SK-N-SH (cell line): ENCODE results near the gene LZTFL1. TPM values are rescaled to one million over a fixed set of nuclear protein-coding genes. Genes with fewer than 3 reads are reported as not detected.
A peak's percentile ranks its signal among the peaks of the same experiment; 100 is the strongest.

Source experiments
- CTCF ChIA-PET: fragments of 300-600, 350-600 bp; formaldehyde crosslinking; extraction: SDS; loops from one replicate; lab custom pipeline; 2021; lab: Yijun Ruan, JAX
- POLR2A ChIA-PET: fragments of 350-600 bp; sonication (Branson Sonifier 250); formaldehyde crosslinking; extraction: SDS; loops from one replicate; lab custom pipeline; 2020; ENCODE audit warnings: antibody characterized with exemption, inconsistent platforms; lab: Yijun Ruan, JAX
- DNase-seq: peaks from one replicate; pipeline ENCODE4 v3.0.0; 2012
- H2AFZ ChIP-seq: fragments of 200-600 bp; sonication (generic); 2 replicates; pipeline ENCODE4 v1.8.1; 2016; ENCODE audit warnings: antibody characterized with exemption, mild to moderate bottlenecking, low read depth
- H3F3A ChIP-seq: fragments of 200-600 bp; sonication (generic); replicated peaks from 2 replicates; pipeline ENCODE3; 2016; ENCODE audit warnings: antibody characterized with exemption, mild to moderate bottlenecking; ENCODE audit not compliant: insufficient read depth
- H3K27ac ChIP-seq, 2 experiments: fragments of 200-500 bp in 1 of 2; fragments of 200-600 bp in 1 of 2; sonication (Bioruptor generic) in 1 of 2; sonication (generic), shearing (Covaris generic) in 1 of 2; 2 replicates each; pipeline versions ENCODE4 v1.5.1 to v1.6.1; 2014 to 2016; ENCODE audit warnings: low read depth in 2 of 2, inconsistent platforms in 1 of 2, low read length in 1 of 2, mild to moderate bottlenecking in 1 of 2, mixed read lengths in 1 of 2
- H3K27me3 ChIP-seq: fragments of 200-600 bp; sonication (generic), shearing (Covaris generic); 2 replicates; pipeline ENCODE4 v1.6.1; 2016; ENCODE audit warnings: mixed run types; ENCODE audit not compliant: insufficient read depth
- H3K36me3 ChIP-seq, 2 experiments: fragments of 200-500 bp in 1 of 2; fragments of 200-600 bp in 1 of 2; sonication (Bioruptor generic) in 1 of 2; sonication (generic) in 1 of 2; replicated peaks in 1 of 2; 2 replicates each; pipeline versions ENCODE3 to v1.5.1; 2014 to 2016; ENCODE audit warnings: low read length in 1 of 2, mild to moderate bottlenecking in 1 of 2; ENCODE audit not compliant: insufficient read depth in 2 of 2, control insufficient read depth in 1 of 2
- H3K4me1 ChIP-seq, 2 experiments: fragments of 200-500 bp in 1 of 2; fragments of 200-600 bp in 1 of 2; sonication (Bioruptor generic) in 1 of 2; sonication (generic), shearing (Covaris generic) in 1 of 2; 2 replicates each; pipeline versions ENCODE4 v1.5.1 to v1.6.1; 2014 to 2016; ENCODE audit warnings: low read depth in 1 of 2, low read length in 1 of 2, mixed run types in 1 of 2; ENCODE audit not compliant: insufficient read depth in 2 of 2, control insufficient read depth in 1 of 2
- H3K4me2 ChIP-seq: fragments of 200-600 bp; sonication (generic), shearing (Covaris generic); 2 replicates; pipeline ENCODE4 v1.6.1; 2017; ENCODE audit warnings: mixed run types
- H3K4me3 ChIP-seq, 2 experiments: fragments of 200-500 bp in 1 of 2; fragments of 200-600 bp in 1 of 2; sonication (Bioruptor generic) in 1 of 2; sonication (generic), shearing (Covaris generic) in 1 of 2; 2 replicates each; pipeline versions ENCODE4 v1.5.1 to v1.8.1; 2014 to 2016; ENCODE audit warnings: low read depth in 2 of 2, inconsistent platforms in 1 of 2, low read length in 1 of 2, mild to moderate bottlenecking in 1 of 2, mixed read lengths in 1 of 2, moderate library complexity in 1 of 2
- H3K79me2 ChIP-seq: fragments of 200-600 bp; sonication (generic); 2 replicates; pipeline ENCODE4 v1.8.1; 2017; ENCODE audit warnings: mild to moderate bottlenecking; ENCODE audit not compliant: insufficient read depth
- H3K9ac ChIP-seq: fragments of 200-600 bp; sonication (generic); 2 replicates; pipeline ENCODE4 v1.6.1; 2017; ENCODE audit warnings: mixed run types
- H3K9me2 ChIP-seq: fragments of 200-600 bp; sonication (generic); 2 replicates; pipeline ENCODE4 v1.6.1; 2017; ENCODE audit warnings: mixed run types
- H3K9me3 ChIP-seq: fragments of 200-600 bp; sonication (generic); 2 replicates; pipeline ENCODE4 v1.6.1; 2017; ENCODE audit warnings: mixed run types, mild to moderate bottlenecking, moderate library complexity
- H4K20me1 ChIP-seq: fragments of 200-600 bp; sonication (generic); 2 replicates; pipeline ENCODE4 v1.6.1; 2017; ENCODE audit warnings: mild to moderate bottlenecking, mixed run types; ENCODE audit not compliant: insufficient read depth
- CTCF ChIP-seq: fragments of 200-600 bp; sonication (generic); IDR thresholded peaks from 2 replicates; pipeline ENCODE4 v1.6.1; 2017; ENCODE audit warnings: antibody characterized with exemption, mild to moderate bottlenecking, moderate library complexity
- EZH2phosphoT487 ChIP-seq: fragments of 200-600 bp; sonication (generic); IDR thresholded peaks from 2 replicates; pipeline ENCODE4 v1.6.1; 2017; ENCODE audit warnings: low read depth, mixed run types, mild to moderate bottlenecking, antibody characterized with exemption, moderate library complexity, borderline replicate concordance
- FOXJ3 ChIP-seq: sonication (generic); formaldehyde crosslinking; IDR thresholded peaks from 2 replicates; pipeline ENCODE4 v1.5.1; 2020; ENCODE audit warnings: mild to moderate bottlenecking, missing genetic modification reagents
- GABPA ChIP-seq: IDR thresholded peaks from 2 replicates; pipeline ENCODE4 v1.4.0; 2012; ENCODE audit warnings: low read depth, mild to moderate bottlenecking
- IRF3 ChIP-seq: fragments of 150-350 bp; IDR thresholded peaks from 2 replicates; pipeline ENCODE4 v1.6.1; 2016; ENCODE audit warnings: mild to moderate bottlenecking, low read depth, low read length
- MAX ChIP-seq: IDR thresholded peaks from 2 replicates; pipeline ENCODE4 v1.4.0; 2012; ENCODE audit warnings: low read depth
- MEF2A ChIP-seq: IDR thresholded peaks from 2 replicates; pipeline ENCODE4 v1.4.0; 2012; ENCODE audit warnings: low read depth, borderline replicate concordance
- MXI1 ChIP-seq: IDR thresholded peaks from 2 replicates; pipeline ENCODE4 v1.6.1; 2012; ENCODE audit warnings: mild to moderate bottlenecking, low read depth, low read length, improper control_type of control experiment
- POLR2AphosphoS5 ChIP-seq: IDR thresholded peaks from 2 replicates; pipeline ENCODE4 v1.6.1; 2012; ENCODE audit warnings: low read depth, low read length
- RAD21 ChIP-seq: IDR thresholded peaks from 2 replicates; pipeline ENCODE4 v1.6.1; 2012; ENCODE audit warnings: mild to moderate bottlenecking, low read length
- REST ChIP-seq: IDR thresholded peaks from 2 replicates; pipeline ENCODE4 v1.6.1; 2012; ENCODE audit warnings: mild to moderate bottlenecking, low read depth, low read length, moderate library complexity
- SIN3A ChIP-seq: IDR thresholded peaks from 2 replicates; pipeline ENCODE4 v1.6.1; 2012; ENCODE audit warnings: low read depth, mild to moderate bottlenecking, low read length, moderate library complexity, borderline replicate concordance
- TCF12 ChIP-seq: IDR thresholded peaks from 2 replicates; pipeline ENCODE4 v1.4.0; 2012
- TEAD4 ChIP-seq: IDR thresholded peaks from 2 replicates; pipeline ENCODE4 v1.4.0; 2012; ENCODE audit warnings: mild to moderate bottlenecking, borderline replicate concordance; ENCODE audit not compliant: insufficient read depth
- USF1 ChIP-seq: IDR thresholded peaks from 2 replicates; pipeline ENCODE4 v1.4.0; 2012; ENCODE audit warnings: low read depth, borderline replicate concordance
- YY1 ChIP-seq: IDR thresholded peaks from 2 replicates; pipeline ENCODE4 v1.4.0; 2012; ENCODE audit warnings: low read depth, mild to moderate bottlenecking
- ZBTB33 ChIP-seq: IDR thresholded peaks from 2 replicates; pipeline ENCODE4 v1.4.0; 2012; ENCODE audit warnings: low read depth, borderline replicate concordance
- WGBS: methylation state at CpG from one replicate; pipeline ENCODE4 v1.1.6; 2017; ENCODE audit warnings: low lambda C conversion rate; 5-methylcytosine and 5-hydroxymethylcytosine counted together
- polyA plus RNA-seq, 3 experiments: library from polyadenylated mRNA; depleted of rRNA; stranded (reverse); fragments of >200 nt; gene quantifications; 2 replicates each; pipeline ENCODE4 v1.2.3, GENCODE V29; 2012

LZTFL1 gene
- polyA plus RNA-seq, 1 of the 3 experiments (the other 2 are of a cell fraction) = 11.9 TPM

- H4K20me1 ChIP-seq = no peaks in the 10 kb centered on the region
- peak within 1 kb of the TSS; percentile 73 for H3K4me2 ChIP-seq
- peaks cover 36% of the 10 kb centered on the region for H3K27me3 ChIP-seq
- peak within 1 kb of the TSS; percentile 46 to 51 for H3K4me3 ChIP-seq
- no peaks in the 10 kb centered on the region for H3K36me3 ChIP-seq
- H3K27ac ChIP-seq = no peak within 1 kb of the TSS
- no peaks in the 10 kb centered on the region for H3F3A ChIP-seq
- 6% methylated on average over 36 of the region's 91 CpGs for WGBS
- H3K9me2 ChIP-seq = no peaks in the 10 kb centered on the region
- H3K9me3 ChIP-seq = no peaks in the 10 kb centered on the region
- TF ChIP-seq ZBTB33 (no peak), MEF2A (no peak), POLR2AphosphoS5 (no peak), TCF12 (no peak), REST (no peak), YY1 (no peak), CTCF (no peak), MAX (no peak), SIN3A (no peak), FOXJ3 (CRISPR knock-in tag) (no peak), USF1 (no peak), MXI1 (no peak), TEAD4 (no peak), EZH2phosphoT487 (no peak), RAD21 (no peak), IRF3 (no peak), GABPA (no peak)
- peaks cover 0 to 5% of the 10 kb centered on the region in 2 experiments; a peak in 1 of 4 replicates for H3K4me1 ChIP-seq
- no peaks in the 10 kb centered on the region for H3K79me2 ChIP-seq
- peak; percentile 76 for DNase-seq
- CTCF ChIA-PET = interaction anchor here (2.0 kb wide), 1 partner anchor 9 kb away, joined by 5 read pairs; no protein-coding TSS in a partner anchor
- POLR2A ChIA-PET = interaction anchor here (1.8 kb wide), 1 partner anchor 11 kb away, joined by 5 read pairs; no protein-coding TSS in a partner anchor
- no peak within 1 kb of the TSS for H3K9ac ChIP-seq
- peak within 1 kb of the TSS; percentile 46; the same call in 1 of the 2 replicates for H2AFZ ChIP-seq
Observed at GRCh38 chr3:45795882-45796765, 45.8 kb downstream of the LZTFL1 start, which contains the start of gene SLC6A20. SLC6A20 (minus strand) TSS chr3:45796536; CDS start chr3:45796419, 117 bp downstream.
